HuH-7 (cell line): Measurements from ENCODE around the gene SSC5D.
A peak's percentile ranks its signal among the peaks of the same experiment; 100 is the strongest.

Experiments
- DNase-seq: peaks from one replicate; pipeline ENCODE4 v3.0.0; 2011; ENCODE audit warnings: low spot score

The SSC5D gene

DNA sequence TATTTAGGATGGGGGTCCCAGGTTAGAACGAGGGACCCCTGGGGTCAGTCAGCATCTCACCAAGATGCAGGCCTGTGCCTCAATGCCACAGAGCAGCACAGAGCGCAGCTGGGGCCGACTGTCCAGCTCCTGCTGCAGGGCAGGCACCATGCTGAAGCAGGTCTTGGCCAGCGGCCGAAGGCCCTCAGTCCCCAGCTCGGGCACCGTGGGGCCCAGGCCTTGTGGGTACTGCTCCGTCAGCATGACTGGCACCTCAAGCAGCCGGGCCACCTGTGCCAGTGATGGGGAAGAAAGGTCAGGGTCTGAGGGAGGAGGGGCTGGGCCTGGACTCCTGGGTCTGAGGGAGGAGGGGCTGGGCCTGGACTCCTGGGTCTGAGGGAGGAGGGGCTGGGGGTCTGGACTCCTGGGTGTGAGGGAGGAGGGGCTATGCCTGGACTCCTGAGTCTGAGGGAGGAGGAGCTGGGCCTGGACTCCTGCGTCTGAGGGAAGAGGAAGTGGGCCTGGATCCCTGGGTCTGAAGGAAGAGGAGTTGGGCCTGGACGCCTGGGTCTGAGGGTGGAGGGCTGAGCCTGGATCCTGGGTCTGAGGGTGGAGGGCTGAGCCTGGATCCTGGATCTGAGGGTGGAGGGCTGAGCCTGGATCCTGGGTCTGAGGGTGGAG lies 32.5 kb upstream of the SSC5D start:
- no peak for DNase-seq

DNA sequence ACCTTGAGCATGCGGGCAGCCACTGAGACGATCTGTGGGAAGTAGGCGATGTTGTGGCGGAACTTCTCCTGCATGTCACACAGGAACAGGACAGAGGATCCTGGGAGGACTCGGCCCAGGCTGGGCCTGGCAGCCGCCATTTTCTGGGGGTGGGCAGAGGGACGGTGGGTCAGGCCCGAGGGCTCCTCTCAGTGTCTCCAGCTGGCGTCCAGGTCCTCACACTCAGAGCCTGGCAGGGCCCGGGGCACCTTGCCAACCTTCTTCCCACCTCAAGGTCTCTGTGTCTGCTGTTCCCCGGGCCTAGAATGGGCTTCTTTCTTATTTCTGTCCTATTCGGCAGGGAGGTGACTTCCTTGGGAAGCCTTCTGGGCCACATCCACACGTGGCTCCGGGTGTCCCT lies 31.9 kb upstream of the SSC5D start:
- no peak for DNase-seq

DNA sequence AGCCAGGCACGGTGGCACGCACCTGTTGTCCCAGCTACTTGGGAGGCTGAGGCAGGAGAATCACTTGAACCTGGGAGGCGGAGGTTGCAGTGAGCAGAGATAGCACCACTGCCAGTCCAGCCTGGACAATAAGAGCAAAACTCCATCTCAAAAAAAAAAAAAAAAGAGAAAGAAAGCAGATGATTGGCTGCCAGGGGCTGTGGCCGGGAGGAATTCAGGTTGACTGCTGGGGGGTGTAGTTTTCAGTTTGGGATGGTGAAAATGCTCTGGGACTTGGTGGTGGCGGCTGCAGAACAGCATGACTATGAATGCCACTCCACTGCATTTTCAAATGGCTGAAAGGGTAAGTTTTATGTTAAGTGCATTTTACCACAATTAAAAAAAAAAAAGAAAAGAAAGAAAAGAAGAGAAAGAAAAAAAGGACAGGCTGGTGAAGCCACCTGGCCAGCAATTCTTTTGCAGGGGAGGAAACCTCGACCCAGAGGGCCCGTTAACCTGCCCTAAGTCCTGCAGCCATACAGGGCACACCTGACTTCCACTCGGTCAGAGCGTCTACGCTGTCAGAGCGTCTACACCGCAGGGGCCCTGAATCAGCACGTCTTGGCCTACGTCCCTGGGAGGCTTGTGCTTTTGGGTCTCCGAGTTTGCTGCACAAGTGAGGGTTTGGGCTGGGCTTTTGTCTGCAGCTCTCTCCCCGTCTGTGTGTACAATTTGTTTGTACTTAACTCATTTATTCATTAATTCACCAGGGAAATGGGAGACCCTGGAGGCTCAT lies 30.4 kb upstream of the SSC5D start:
- DNase-seq: no peak

DNA sequence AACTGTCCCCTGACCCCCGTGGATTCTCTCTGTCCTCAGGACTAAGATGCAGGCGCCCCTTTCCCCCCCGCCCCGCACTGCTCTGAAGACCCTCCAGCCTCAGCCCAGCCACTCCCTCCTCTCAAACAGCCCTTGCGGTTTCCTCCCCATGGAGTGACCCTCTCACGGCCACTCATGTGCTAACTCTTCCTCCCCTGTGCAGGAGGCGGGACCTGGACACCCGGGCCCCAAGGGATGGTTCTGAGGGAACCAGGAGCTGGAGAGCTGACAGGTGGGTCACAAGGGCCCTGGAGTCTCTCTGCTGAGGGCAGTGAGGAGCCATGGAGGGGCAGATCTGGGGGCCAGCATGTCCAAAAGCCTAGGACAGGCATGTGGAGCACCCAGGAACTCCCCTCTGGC lies 28.7 kb upstream of the SSC5D start:
- no peak for DNase-seq

DNA sequence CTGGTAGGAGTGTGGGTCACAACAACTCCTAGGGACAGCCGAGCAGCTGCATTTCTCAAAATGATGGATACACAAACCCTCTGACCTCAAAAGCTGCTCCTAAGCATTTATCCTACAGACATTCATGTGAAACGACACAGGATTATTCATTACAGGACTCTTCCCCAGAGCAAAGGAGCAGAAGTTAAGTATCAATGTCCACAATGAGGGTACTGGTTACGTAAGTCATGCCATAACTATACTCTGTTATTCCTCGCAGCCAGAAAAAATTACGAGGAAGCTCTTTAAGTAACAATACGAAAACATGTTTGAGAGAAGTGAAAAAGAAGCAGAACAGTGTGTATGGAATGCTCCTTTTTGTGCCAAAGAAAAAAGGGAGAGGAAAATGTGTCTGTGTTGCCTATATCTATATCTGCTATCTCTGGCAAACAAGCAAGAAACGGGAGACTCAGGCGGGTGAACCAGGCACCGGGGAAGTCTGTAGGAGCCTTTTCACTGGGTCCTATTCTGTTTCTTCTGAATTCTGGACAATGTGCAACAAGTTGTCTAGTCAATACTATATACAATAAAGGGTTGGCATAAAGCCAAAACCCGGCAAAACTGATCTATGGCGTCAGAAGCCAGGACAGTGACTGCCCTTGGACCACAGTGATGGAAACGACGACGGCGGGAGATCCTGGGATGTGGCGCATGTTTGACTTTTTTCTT lies 28.1 kb upstream of the SSC5D start:
- DNase-seq: no peak

DNA sequence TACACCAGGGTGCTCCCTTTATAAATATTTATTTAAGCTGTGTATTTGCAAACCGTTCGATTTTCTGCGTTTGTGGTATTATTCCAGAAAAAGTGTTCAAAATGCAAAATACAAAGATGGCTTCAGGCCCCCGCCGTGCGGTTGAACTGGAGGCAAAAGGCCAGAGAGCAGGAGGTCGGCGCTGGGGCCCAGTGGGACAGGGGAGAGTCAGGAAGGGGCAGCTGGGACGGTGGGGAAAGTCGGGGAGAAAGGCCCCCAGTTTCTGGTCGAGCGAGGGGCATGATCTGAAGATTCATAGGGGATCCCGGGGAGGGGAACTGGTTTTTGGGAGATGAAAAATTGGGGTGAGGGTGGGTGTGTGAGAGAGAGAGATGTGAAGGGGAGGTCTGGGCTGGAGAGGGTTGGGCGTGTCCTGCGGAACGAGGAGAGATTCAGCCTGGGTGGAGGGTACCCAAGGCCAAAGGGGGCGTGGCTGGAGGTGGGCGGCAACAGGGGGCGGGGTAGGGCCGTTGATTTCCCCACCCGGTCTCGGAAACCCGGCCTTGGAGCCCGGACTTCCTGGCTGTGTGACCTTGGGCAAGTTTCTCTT lies 27.5 kb upstream of the SSC5D start:
- peak; percentile 97 for DNase-seq

DNA sequence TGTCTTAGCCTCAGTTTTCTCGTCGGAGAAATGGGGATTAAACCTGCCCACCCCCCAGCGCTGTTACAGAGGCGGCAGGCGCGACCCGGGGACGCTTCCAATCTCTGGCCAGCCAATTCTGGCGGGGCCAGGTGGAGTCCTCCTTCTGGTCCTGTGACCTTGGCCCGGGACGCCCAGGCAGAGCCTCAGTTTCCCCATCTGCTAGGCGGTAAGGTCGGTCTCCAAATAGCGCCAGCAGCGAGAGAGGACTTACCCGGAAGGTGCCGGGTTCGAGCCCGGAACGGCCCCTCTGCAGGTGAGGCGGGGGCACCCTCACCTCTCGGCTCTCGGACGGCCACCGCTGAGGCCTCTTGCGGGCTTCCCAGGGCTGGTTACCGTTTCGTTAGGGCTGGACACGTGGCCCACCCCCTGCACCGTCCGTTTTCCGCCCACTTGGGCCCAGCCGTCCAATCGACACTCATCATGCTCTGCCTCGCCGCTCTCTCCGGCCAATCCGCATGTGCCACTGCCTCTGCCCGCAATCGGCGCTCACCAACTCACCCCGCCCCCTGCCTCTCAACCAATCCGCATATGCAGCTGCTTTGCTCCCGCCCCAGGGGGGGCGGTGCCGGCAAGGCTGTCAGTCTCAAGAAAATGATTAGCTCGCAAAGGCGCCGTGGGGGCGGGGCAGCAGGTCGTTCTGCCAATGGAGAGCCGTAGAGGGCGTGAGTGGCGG lies 26.8 kb upstream of the SSC5D start, which contains the start of gene ISOC2:
TSS of gene ISOC2 (minus strand) at position 384 of the 715 bp plus-strand sequence. CDS start 5,156 bp downstream, outside the sequence.
- peak; percentile 99 for DNase-seq

DNA sequence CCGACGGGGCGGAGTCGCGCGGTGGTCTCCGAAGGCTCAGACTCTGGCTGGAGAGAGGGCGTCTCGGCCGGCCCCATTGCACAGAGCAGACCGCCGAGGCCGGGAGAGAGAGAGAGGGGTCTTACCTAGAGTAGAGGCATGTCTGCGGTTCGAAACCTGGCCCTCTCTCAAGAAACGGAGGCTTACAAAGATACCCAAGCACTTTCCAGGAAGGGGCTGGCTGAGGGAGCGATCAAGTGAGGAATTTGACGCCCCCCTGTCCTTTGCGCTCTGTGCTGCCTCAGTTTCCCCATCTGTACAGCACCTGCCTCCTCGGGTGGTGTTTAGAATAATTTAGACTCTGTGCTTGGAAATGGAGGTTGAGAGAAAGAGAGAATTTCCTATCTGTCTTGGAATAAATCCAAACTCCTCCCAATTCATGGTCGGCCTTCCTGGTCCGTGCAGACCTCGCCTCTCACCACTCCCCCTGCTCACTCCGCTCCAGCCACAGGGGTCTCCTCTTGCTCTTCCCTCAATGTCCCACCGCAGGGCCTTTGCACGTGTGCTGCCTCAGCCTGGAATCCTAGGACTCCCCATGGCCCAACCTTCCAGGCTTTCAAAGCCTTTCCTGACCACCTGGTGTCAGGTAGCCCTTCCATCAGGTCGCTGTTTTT lies 26.1 kb upstream of the SSC5D start:
- DNase-seq: no peak

DNA sequence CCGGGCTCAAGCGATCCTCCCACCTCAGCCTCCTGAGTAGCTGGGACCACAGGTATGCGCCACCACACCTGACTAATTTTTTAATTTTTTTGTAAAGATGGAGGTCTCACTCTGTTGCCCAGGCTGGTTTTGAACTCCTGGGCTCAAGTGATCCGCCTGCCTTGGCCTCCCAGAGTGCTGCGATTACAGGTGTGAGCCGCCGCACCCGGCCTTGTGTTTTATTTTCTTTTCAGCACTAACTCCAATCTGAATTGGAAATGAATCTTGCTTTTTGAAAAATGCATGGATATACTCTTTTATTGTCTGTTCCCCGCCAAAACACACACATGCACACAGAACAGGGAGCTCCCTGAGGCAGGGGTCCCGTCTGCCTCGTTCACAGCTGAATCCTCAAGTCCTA lies 25.5 kb upstream of the SSC5D start:
- DNase-seq: no peak

DNA sequence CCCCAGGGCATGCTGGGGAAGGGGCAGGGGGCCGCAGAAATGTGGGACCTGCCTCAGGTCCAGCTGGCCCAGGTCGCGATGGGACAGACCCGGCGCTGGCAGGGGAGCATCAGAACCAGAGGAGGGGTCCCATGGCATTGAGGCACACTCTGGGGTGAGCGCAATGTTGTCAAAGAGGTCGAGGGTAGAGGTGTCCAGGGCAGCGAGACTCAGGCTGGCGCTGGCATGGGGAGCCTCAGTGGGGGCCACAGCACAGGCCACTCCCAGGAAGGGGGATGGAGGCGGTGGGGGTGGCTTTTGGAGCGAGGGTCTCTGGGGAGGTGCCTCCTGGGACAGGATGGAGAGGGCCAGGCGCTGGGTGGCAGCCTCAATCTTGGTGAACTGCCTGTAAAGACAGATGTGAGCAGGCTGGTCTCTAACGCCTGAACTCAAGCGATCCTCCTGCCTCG lies 24.6 kb upstream of the SSC5D start:
- DNase-seq: no peak

DNA sequence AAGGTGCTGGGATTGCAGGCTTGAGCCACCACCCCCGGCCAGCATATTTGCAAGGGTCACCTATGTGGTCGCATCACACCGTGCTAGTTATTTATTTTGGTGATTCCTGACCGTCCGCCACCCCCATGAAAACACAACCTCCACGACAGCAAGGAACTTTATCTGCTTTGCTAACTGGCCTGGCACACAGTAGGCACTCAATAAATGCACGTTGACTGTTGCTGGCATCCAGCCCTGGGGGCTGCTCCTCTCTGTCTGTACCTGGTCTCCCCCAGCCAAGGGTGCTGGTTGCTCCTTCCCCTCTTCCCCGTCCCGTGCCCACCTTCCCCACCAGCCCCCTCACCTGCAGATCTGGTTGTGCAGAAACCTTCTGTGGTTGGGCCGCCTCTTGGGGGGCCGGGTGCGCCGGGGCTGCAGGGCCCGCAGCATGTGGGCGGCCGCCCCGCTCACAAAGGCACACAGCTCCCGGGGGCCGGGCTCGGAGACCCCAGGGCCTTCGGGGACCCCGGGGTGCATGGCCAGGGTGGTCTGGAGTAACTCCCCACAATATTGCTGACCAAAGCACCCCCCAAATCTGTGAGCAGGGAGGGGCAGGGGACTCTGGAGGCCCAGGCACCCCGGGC lies 24.1 kb upstream of the SSC5D start:
- no peak for DNase-seq

DNA sequence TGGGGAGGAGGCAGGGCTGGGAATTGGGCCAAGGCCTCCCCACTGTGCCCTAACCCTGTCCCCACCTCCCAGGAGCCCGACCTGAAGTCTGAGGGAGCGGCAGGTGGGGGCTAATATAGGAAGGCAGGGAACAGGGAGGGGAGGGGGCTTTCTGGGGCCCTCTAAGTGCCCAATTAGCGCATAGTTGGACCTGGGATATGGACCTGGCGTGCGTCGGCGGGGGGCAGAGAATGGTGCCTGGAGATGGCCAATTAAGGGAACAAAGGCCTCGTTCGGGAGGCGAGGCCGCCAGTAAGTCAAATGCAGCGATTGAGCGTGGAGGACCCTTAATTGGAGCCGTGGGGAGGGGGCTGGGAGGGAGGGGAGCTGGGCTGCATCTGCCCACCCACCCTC lies 23.6 kb upstream of the SSC5D start, which contains the start of gene C19orf85:
TSS of gene C19orf85 (minus strand) at position 90 of the 393 bp plus-strand sequence. CDS start 197 bp downstream, outside the sequence.
- DNase-seq: no peak

DNA sequence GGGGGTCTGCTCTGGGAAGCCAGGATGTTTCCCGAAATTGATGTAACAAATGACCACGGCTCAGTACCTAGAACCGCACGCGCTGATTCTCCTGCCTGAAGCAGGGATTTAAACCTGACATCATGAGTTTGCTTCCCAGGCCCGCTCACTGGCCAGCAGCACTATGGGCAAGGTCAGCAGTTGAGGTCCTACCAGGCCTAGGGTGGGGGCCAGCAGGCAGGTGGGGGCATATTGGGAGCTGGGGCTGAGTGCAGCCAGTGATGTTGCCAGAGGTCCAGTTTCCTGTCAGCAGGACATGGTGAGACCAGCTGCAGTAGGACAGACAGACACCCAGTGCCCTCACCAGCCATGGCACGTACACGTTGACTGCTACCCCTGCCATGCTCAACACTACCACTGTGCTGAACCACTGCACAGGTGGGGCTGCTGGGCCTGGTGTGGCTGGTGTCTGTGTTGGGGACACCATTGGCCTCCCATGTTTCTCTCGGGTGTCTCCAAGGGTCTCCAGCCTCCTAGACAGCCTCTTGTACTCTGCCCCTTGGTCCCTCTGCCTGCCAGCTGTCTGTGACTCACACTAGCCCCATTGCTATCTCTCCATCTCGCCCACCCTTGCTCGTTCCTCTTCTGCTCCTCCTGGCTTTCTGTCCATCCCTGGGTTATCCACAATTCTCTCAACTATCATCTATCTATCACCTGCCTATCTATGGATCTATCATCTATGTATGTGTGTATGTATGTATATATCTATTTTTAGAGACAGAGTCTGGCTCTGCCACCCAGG lies 22.6 kb upstream of the SSC5D start:
- DNase-seq: no peak

DNA sequence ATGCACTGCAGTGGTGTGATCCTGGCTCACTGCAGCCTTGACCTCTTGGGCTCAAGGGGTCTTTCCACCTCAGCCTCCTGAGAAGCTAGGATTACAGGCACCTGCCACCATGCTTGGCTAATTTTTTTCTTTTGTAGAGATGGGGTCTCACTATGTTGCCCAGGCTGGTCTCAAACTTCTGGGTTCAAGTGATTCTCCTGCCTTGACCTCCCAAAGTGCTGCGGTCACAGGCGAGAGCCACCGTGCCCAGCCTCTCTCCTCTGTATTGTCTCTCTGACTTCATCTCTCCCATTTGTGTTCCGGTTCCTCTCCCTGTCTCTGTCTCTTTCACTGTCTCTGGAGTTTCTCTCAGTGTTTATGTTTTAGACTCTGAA lies 22.0 kb upstream of the SSC5D start:
- DNase-seq: no peak

DNA sequence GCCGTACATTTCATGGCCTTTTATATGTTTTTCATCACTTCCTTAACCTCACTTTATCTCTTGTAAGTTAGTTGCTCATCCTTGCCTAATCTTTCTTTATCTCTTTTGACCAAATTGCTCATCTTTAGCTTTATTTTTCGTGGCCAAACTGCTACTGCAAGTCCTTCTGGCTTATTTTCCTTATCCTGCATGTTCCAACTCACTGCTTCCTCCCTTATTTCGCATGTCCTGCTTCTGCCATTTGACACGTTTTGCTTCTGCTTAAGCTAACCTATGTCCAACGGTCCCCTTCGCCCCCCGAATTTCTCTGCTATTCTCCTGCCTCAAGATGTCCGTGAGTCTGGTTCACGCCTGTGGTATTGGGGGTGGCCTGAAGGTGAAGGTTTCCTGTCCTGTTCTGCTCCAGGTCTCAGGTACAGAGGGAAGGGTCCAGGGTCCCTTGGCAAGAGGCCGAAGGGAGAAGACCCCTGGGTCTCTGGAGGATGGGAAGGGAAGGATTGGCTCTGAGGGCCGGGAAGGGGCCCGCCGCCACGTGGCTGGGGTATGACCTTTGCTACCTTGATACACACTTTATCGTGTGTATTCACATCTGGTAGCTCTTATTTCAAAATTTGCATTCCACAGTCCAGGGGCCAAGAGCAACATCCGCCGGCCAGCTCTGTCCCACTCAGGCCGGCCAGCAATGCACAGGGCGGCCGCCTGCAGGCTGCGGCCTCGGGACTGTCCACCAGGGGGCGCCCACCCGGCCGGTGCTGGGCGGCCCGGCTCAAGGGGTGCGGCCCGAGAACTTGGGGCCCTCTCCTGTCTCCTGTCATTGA lies 20.8 kb upstream of the SSC5D start:
- peak; percentile 76 for DNase-seq

DNA sequence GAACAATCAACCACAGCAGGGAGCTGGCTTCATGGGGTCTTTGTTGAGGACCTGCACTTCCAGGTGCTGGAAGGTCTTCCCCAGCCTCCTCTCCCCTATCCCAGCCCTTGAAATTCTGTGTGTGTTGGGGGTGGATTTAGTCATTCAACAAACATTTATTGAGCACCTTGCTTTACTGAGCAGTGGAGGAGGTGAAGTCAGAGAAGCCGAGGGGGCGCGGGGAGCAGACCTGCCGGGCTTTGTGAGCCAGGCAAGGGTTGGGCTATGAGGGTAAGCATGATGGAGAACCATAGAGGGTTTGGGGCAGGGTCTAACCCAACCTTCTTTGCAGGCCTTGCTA lies 20.2 kb upstream of the SSC5D start:
- no peak for DNase-seq

DNA sequence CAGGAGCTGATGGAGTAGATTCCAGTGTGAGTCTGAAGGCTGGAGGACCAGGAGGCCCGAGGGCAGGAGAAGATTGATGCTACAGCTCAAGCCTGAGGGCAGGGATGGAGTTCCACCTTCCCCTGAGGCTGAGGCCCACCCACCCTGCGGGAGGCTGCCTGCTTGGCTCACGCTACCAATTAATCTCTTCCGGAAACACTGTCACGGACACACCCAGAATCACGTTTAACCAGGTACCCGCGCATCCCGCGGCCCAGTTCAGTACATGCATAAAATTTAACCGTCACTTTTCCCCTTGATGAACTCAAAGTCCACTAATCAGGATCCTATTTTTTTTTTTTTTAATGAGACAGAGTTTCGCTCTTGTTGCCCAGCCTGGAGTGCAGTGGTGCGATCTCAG lies 17.0 kb upstream of the SSC5D start:
- DNase-seq: no peak

DNA sequence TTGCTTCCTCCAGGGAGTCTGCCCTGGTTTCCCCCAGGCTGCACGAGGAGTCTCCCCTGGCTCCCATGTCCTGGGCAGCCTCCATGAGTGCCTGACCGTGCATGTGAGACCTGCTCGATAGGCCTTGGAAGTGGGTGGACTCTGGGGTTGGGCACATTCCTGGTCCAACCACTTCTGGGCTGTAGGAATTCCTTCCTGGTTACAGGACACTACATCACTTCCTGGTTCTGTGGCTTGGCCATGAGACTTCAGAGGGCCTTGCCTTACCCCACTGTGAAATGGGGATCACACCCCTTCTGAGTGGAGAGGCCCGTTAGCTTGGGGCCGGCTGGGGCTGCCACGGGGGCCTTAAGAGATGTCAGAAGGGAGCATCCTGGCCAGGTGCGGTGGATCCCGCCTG lies 15.8 kb upstream of the SSC5D start:
- DNase-seq: no peak
